Brain microvascular endothelial cell (primary cell): Measurements from ENCODE around the gene RIGI.

ENCODE experiments used
- DNase-seq: peaks from one replicate; pipeline ENCODE4 v3.0.0-alpha.2; 2020
- H3K27ac ChIP-seq: fragments of 250-450 bp; sonication (Bioruptor Pico); 2 replicates; pipeline ENCODE4 v1.5.1; 2020; ENCODE audit warnings: mild to moderate bottlenecking, moderate library complexity
- H3K27me3 ChIP-seq: fragments of 250-450 bp; sonication (Bioruptor Pico); replicated peaks from 2 replicates; pipeline ENCODE4 v1.5.1; 2020; ENCODE audit warnings: mild to moderate bottlenecking
- H3K36me3 ChIP-seq: fragments of 250-450 bp; sonication (Bioruptor Pico); replicated peaks from 2 replicates; pipeline ENCODE4 v1.5.1; 2020; ENCODE audit warnings: mild to moderate bottlenecking
- H3K4me3 ChIP-seq: 2 replicates; pipeline ENCODE4 v1.5.1; 2011; ENCODE audit warnings: low read depth, mild to moderate bottlenecking, control low read depth, low read length, moderate library complexity
- CTCF ChIP-seq: IDR thresholded peaks from 2 replicates; pipeline ENCODE4 v1.5.1; 2011; ENCODE audit warnings: low read depth, mild to moderate bottlenecking, moderate library complexity, low read length, control low read depth, inconsistent platforms; ENCODE audit errors: missing control alignments
- in situ Hi-C: cut with HindIII; loops from 2 replicates; pipeline ENCODE4 v1.10.0; 2017; ENCODE audit warnings: low sequenced_read_pairs, low pct_ligation_motif_present

Gene RIGI

GRCh38 chr9:32545884-32546283, 19.9 kb upstream of the RIGI start:
- DNase-seq = no peak
- in situ Hi-C loops = no loop called here
- H3K36me3 ChIP-seq = peaks cover 16% of the 10 kb centered on the region
- no peaks in the 10 kb centered on the region for H3K27me3 ChIP-seq
- TF ChIP-seq CTCF = no peak
- no peak overlapping the region for H3K27ac ChIP-seq
- no peak overlapping the region for H3K4me3 ChIP-seq

DNA sequence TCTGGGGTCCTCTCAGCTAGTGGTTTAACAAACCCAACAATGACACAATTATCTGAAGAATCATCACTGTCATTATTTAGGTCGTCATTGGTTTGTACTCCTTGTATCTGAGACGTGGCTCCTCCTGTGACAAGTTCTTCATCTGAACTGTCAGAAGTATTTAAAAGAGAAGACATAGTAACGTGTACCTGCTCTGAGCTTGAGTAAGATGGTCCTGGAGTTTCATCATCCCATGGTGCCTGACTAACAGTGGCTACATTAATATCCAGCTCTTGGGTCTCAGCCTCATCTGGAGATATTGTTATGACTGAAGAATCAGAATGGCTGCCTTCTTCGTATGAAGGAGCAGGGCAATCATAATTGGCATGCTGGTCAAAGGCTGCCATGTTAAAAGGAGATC, 17.1 kb upstream of the RIGI start:
- H3K27me3 ChIP-seq = no peaks in the 10 kb centered on the region
- no peak overlapping the region for H3K27ac ChIP-seq
- no peak for TF ChIP-seq CTCF
- peaks cover 19% of the 10 kb centered on the region for H3K36me3 ChIP-seq
- in situ Hi-C loops = no loop called here
- DNase-seq = no peak
- H3K4me3 ChIP-seq = no peak overlapping the region

GRCh38 chr9:32533816-32534215, 7.8 kb upstream of the RIGI start:
- Histone ChIP-seq H3K4me3 (no peak overlapping the region), H3K27me3 (no peaks in the 10 kb centered on the region), H3K36me3 (peaks cover 2% of the 10 kb centered on the region), H3K27ac (no peak overlapping the region)
- in situ Hi-C loops = no loop called here
- no peak for TF ChIP-seq CTCF
- no peak for DNase-seq

GRCh38 chr9:32533336-32533735, 7.3 kb upstream of the RIGI start:
- Histone ChIP-seq H3K36me3 (peaks cover 2% of the 10 kb centered on the region), H3K4me3 (no peak overlapping the region), H3K27ac (no peak overlapping the region), H3K27me3 (no peaks in the 10 kb centered on the region)
- no peak for TF ChIP-seq CTCF
- in situ Hi-C loops = no loop called here
- no peak for DNase-seq

- TF ChIP-seq CTCF = no peak
- H3K4me3 ChIP-seq = peak overlapping the region; percentile 79
- in situ Hi-C loops = no loop called here
Observed at GRCh38 chr9:32526707-32527048, 682 bp upstream of the RIGI start.

GRCh38 chr9:32525709-32526030, 326 bp downstream of the RIGI start:
- Histone ChIP-seq H3K27me3 (no peaks in the 10 kb centered on the region), H3K4me3 (peak overlapping the region; percentile 79), H3K27ac (peak overlapping the region; percentile 64), H3K36me3 (no peaks in the 10 kb centered on the region)
- in situ Hi-C loops = no loop called here
- no peak for TF ChIP-seq CTCF
- DNase-seq = no peak

More at GRCh38 chr9:32526707-32527048, 682 bp upstream of the RIGI start:
- peak overlapping the region; percentile 64 for H3K27ac ChIP-seq
- DNase-seq = no peak
- H3K36me3 ChIP-seq = no peaks in the 10 kb centered on the region
- H3K27me3 ChIP-seq = no peaks in the 10 kb centered on the region
